GM10266 (cell line): ENCODE results near the gene INKA1.

ENCODE experiments used
- DNase-seq: peaks from one replicate; pipeline ENCODE4 v3.0.0; 2012; ENCODE audit errors: extremely low spot score
- TF ChIP-seq, protein P1 (sequence below): IDR thresholded peaks from 2 replicates; pipeline ENCODE4 v1.5.1; 2012; ENCODE audit warnings: mild to moderate bottlenecking, low read depth; ENCODE audit not compliant: control insufficient read depth, insufficient read depth; ENCODE audit errors: missing control alignments

Gene INKA1

DNA sequence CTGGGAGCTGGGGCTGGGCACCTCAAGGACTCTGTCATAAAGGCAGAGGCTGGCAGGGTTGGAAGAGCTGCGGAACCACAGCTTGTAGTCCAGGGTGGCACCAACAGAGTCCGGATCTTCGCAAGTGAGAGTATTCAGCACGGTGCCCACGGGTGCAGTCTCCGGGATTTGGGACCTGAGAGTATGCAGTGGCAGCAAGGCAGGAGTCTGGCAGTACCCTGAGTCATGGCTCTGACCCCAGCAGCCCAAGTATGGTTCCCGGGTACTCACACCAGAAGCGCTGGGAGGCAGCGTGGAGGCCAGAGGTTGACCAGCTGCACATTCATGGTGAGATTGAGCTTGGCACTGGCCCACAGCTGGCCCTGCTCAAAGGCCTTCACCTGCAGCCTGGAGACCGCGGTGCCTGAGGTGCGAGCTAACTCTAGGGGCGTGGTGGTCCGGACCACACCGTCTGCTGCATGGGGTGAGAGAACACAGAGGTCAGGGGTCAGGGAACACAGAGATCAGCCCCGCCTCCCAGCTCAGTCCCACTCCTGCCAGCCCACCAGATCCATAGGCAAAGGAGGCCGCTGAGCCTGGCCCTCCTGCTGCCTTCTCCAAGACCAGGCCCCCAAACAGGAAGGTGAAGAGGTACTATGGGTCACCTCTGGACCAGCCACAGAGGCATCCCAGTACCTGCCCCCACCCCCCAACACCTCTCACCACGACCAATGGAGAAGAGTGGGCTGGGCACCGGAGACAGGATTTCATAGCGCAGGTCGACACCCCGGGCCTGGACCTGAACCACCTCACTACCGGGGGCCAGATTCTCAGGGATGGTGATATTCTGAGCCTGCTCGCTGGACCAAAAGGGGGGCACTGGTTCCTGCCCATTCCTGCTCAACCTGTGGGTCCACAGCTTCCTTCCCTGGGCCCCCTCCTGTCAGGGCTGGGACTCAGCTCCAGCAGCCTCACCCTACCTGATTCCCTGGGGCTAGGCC is 7.8 kb upstream of the INKA1 start:
- TF ChIP-seq, protein P1, sequence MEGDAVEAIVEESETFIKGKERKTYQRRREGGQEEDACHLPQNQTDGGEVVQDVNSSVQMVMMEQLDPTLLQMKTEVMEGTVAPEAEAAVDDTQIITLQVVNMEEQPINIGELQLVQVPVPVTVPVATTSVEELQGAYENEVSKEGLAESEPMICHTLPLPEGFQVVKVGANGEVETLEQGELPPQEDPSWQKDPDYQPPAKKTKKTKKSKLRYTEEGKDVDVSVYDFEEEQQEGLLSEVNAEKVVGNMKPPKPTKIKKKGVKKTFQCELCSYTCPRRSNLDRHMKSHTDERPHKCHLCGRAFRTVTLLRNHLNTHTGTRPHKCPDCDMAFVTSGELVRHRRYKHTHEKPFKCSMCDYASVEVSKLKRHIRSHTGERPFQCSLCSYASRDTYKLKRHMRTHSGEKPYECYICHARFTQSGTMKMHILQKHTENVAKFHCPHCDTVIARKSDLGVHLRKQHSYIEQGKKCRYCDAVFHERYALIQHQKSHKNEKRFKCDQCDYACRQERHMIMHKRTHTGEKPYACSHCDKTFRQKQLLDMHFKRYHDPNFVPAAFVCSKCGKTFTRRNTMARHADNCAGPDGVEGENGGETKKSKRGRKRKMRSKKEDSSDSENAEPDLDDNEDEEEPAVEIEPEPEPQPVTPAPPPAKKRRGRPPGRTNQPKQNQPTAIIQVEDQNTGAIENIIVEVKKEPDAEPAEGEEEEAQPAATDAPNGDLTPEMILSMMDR = no peak
- no peak for DNase-seq

- TF ChIP-seq, protein P1 = no peak
- no peak for DNase-seq
Observed at GRCh38 chr3:49799105-49799504, 4.0 kb upstream of the INKA1 start.

- TF ChIP-seq, protein P1 = no peak
- DNase-seq = no peak
Observed at GRCh38 chr3:49799761-49800160, 3.3 kb upstream of the INKA1 start, which contains the start of gene CDHR4. Gene CDHR4 (minus strand): TSS chr3:49799873. CDS start chr3:49799812, 61 bp downstream.

- DNase-seq = no peak
- TF ChIP-seq, protein P1 = no peak
Observed at GRCh38 chr3:49801160-49801559, 1.9 kb upstream of the INKA1 start.

GRCh38 chr3:49803465-49804140 is 542 bp downstream of the INKA1 start:
- TF ChIP-seq, protein P1 = no peak
- DNase-seq = no peak

GRCh38 chr3:49804141-49805041 is 1.3 kb downstream of the INKA1 start:
- no peak for DNase-seq
- TF ChIP-seq, protein P1 = no peak
